SH-SY5Y (cell line): ENCODE measurements around the gene ANKRD65.

Experiments
- GATA2 ChIP-seq: IDR thresholded peaks from 2 replicates; pipeline ENCODE4 v1.6.1; 2011; ENCODE audit warnings: mild to moderate bottlenecking, low read depth, low read length
- GATA3 ChIP-seq: IDR thresholded peaks from 2 replicates; pipeline ENCODE4 v1.6.1; 2011; ENCODE audit warnings: low read depth, mild to moderate bottlenecking, low read length, moderate library complexity

GRCh38 chr1:1462318-1462966, 41.4 kb upstream of the ANKRD65 start:
- TF ChIP-seq GATA2 (no peak), GATA3 (no peak)
